GM18499 (cell line): ENCODE measurements around the gene PHTF2.

Experiments
- ATAC-seq: cut with Tn5 transposase; IDR thresholded peaks from one replicate; pipeline ENCODE4 v1.9.1; 2021; ENCODE audit warnings: moderate number of reproducible peaks; ENCODE audit not compliant: insufficient read depth, unreplicated experiment

PHTF2 gene

GRCh38 chr7:77791956-77792355 is 6.6 kb upstream of the PHTF2 start:
- no peak for ATAC-seq

- ATAC-seq: no peak
Measured at GRCh38 chr7:77794000-77794399, 4.6 kb upstream of the PHTF2 start.

GRCh38 chr7:77796109-77796508 is 2.5 kb upstream of the PHTF2 start:
- ATAC-seq: no peak

- ATAC-seq: no peak
Measured at GRCh38 chr7:77796960-77797359, 1.6 kb upstream of the PHTF2 start.

GRCh38 chr7:77797734-77798393 is 709 bp upstream of the PHTF2 start:
- peak; percentile 7 for ATAC-seq

GRCh38 chr7:77799078-77799964 is 748 bp downstream of the PHTF2 start:
- ATAC-seq: no peak

- ATAC-seq: no peak
Measured at GRCh38 chr7:77800158-77800557, 1.6 kb downstream of the PHTF2 start.

GRCh38 chr7:77800730-77801129 is 2.2 kb downstream of the PHTF2 start:
- no peak for ATAC-seq

GRCh38 chr7:77802557-77803405 is 4.2 kb downstream of the PHTF2 start:
- no peak for ATAC-seq

- no peak for ATAC-seq
Measured at GRCh38 chr7:77806425-77806824, 7.9 kb downstream of the PHTF2 start.

- ATAC-seq: no peak
Measured at GRCh38 chr7:77808517-77808916, 9.9 kb downstream of the PHTF2 start.

- no peak for ATAC-seq
Measured at GRCh38 chr7:77811516-77812289, 13.1 kb downstream of the PHTF2 start.

GRCh38 chr7:77812290-77812685 is 13.7 kb downstream of the PHTF2 start:
- no peak for ATAC-seq

GRCh38 chr7:77813180-77813579 is 14.6 kb downstream of the PHTF2 start:
- no peak for ATAC-seq

- no peak for ATAC-seq
Measured at GRCh38 chr7:77819021-77819420, 20.4 kb downstream of the PHTF2 start.

- ATAC-seq: no peak
Measured at GRCh38 chr7:77820967-77821366, 22.4 kb downstream of the PHTF2 start.

GRCh38 chr7:77822269-77822668 is 23.7 kb downstream of the PHTF2 start:
- ATAC-seq: no peak

- ATAC-seq: peak; percentile 19
Measured at GRCh38 chr7:77823787-77824186, 25.2 kb downstream of the PHTF2 start.

GRCh38 chr7:77824636-77825035 is 26.1 kb downstream of the PHTF2 start:
- ATAC-seq: no peak

- ATAC-seq: no peak
Measured at GRCh38 chr7:77825131-77825530, 26.6 kb downstream of the PHTF2 start.
